HUES6 (cell line): ENCODE measurements around the gene TPRA1.

Source experiments
- H3K27ac ChIP-seq: 2 replicates; pipeline ENCODE4 v1.7.0; 2013; ENCODE audit warnings: low read depth, mild to moderate bottlenecking, low read length, inconsistent platforms
- H3K27me3 ChIP-seq: 2 replicates; pipeline ENCODE4 v1.6.1; 2013; ENCODE audit warnings: low read length; ENCODE audit not compliant: control insufficient read depth, insufficient read depth
- H3K36me3 ChIP-seq: 2 replicates; pipeline ENCODE4 v1.6.1; 2013; ENCODE audit warnings: low read length; ENCODE audit not compliant: control insufficient read depth, insufficient read depth
- H3K4me1 ChIP-seq: 2 replicates; pipeline ENCODE4 v1.6.1; 2013; ENCODE audit warnings: low read length; ENCODE audit not compliant: control insufficient read depth, insufficient read depth
- H3K4me3 ChIP-seq: 2 replicates; pipeline ENCODE4 v1.5.1; 2013; ENCODE audit warnings: low read depth, low read length
- H3K9ac ChIP-seq: one replicate; pipeline ENCODE4 v1.6.1; 2013; ENCODE audit warnings: mild to moderate bottlenecking, low read length
- H3K9me3 ChIP-seq: 2 replicates; pipeline ENCODE4 v1.6.1; 2013; ENCODE audit warnings: low read depth, low read length; ENCODE audit not compliant: control insufficient read depth, insufficient read depth

Gene TPRA1

DNA sequence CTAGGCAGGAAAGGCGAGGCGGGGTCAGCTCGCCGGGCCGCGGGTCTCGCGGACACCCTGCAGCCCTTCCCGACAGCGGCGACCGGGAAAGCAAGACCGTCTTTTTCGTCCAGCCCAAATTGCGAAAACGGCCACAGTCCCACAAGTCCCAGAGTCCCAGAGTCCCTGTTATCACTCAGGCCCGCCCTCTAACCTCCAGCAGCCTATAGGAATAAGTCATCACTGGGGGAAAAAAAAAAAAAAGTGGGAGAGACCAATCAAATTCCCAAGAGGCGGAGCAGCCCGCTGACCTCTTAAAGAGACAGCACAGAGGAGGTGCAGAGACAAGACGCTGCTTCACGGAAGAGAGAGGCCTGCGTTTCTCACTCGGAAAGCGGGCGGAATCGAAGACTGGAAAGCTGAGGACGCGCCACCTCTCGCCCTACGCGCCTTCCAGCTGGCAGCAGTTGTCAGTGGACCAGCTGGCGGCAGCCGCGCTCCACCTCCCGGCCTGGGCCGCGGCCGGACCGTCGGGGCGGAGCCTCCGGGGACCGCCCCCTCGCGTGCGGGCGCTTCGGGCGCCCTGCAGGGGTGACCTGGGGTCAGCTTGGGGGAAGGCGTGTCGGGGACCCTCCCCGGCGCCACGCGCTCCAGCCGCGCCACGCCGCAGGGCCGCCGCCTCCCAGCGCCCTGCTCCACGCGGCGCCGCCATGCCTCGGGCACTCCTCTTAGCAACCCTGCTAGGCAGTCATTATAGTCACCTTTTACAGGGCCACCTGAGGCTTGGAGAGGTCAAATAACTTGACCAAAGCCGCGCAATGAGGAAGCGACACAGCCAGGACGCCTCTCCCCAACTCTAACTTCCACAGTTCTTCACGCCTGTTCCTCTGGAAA is at the start of gene TPRA1:
Gene TPRA1, minus strand, starts transcription at position 141 of the 873 bp plus-strand sequence. CDS start 10,587 bp downstream, outside the sequence.
- Histone ChIP-seq H3K4me3 (peak within 1 kb of the TSS; percentile 79), H3K4me1 (peaks cover 30% of the 10 kb centered on the region), H3K9ac (peak within 1 kb of the TSS; percentile 89), H3K9me3 (no peaks in the 10 kb centered on the region), H3K27me3 (peaks cover 4% of the 10 kb centered on the region; the same call in 1 of the 2 replicates), H3K27ac (peak within 1 kb of the TSS; percentile 67), H3K36me3 (no peaks in the 10 kb centered on the region)

DNA sequence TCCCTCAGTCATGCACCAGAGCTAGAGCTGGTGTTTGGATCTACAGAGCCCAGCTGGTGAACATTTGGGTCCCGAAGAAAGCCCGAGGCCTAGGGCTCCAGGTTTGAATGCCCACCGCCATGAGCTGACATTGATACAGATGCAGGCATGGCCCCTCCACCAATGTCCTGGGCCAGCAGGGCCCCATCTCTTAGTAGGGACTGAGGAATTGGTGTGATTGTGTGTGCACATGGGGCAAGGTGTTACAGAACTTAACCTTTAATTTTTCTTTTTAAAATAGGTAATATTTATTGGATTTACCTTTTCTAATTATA is 49.5 kb upstream of the TPRA1 start:
- Histone ChIP-seq H3K4me3 (no peak overlapping the region), H3K4me1 (0 out of 2 replicates have a peak, but pooled peaks cover 4% of the 10 kb centered on the region), H3K27ac (no peak overlapping the region), H3K9ac (no peak overlapping the region), H3K27me3 (no peaks in the 10 kb centered on the region), H3K36me3 (no peaks in the 10 kb centered on the region), H3K9me3 (no peaks in the 10 kb centered on the region)

DNA sequence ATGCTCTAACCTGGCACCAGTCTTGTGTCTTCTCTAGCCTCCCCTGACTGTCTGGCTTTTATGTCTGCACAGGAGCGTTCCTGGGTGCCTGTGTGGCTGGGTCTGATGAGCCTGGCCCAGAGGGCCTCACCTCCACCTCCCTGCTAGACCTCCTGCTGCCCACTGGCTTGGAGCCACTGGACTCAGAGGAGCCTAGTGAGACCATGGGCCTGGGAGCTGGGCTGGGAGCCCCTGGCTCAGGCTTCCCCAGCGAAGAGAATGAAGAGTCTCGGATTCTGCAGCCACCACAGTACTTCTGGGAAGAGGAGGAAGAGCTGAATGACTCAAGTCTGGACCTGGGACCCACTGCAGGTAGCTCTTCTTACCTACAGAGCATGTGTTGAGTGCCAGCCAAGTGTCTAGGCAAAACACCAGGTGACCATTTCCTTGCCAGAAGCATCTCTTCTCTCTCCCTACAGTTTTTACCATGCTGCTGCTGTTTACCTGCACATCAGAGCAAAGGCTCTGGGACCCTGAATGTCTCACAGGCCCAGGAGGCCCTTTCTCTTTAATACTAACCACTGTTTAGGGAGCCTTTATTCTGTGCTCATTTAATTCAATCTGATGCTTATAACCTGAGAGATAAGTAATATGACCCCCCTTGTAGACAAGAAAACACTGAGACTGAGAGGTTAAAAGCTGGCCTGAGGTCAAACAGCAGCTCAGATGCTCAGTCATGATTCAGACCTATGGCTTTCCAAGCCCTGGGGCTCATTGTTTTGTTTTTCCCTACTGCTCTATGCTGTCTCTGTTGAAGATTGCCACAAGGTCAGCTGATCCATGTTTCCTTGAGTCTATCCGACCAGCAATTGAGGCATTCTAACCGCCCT is 48.9 kb upstream of the TPRA1 start:
- Histone ChIP-seq H3K4me1 (0 out of 2 replicates have a peak, but pooled peaks cover 3% of the 10 kb centered on the region), H3K4me3 (no peak overlapping the region), H3K9me3 (no peaks in the 10 kb centered on the region), H3K27ac (no peak overlapping the region), H3K9ac (no peak overlapping the region), H3K27me3 (no peaks in the 10 kb centered on the region), H3K36me3 (no peaks in the 10 kb centered on the region)

DNA sequence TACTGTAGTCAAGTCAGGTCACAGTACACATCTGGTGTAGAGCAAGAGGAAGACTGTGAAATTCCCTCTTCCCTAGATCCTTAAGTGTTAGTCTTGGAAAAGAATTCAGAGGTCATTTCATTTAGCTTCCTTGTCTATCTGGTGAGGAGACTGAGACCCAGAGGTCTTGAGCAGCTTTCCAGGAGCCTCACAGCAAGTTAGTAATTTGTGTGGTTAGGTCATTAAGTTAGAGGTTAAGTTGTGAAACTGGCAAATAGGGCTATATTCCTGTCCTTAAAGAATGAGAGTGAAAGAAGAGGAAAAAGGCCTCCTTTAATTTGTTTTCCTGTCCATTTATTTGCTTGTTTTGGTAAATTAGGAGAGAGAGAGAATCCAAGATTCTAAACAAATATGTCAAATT is 47.4 kb upstream of the TPRA1 start:
- Histone ChIP-seq H3K9ac (no peak overlapping the region), H3K27ac (no peak overlapping the region), H3K4me3 (no peak overlapping the region), H3K36me3 (no peaks in the 10 kb centered on the region), H3K4me1 (no peaks in the 10 kb centered on the region; the same call in 1 of the 2 replicates), H3K27me3 (no peaks in the 10 kb centered on the region), H3K9me3 (no peaks in the 10 kb centered on the region)

DNA sequence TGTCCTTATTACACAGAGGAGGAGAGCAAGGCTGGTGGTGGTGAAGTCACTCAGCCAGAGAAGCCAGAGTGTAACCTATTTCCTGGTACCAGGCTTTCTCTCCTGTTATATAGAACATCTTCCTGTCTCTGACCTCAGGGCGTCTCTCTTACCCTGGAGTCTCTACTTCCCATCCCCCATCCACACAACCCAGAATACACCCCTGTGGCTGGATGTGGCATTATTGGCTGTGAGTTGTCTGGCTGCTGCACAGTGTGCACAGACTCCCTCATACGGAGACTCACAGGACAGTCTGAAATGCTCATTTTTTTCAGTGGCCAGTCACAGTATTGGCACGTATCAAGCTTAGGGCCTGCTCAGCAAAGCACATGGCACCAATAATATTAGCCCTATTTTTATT is 47.0 kb upstream of the TPRA1 start:
- no peaks in the 10 kb centered on the region; the same call in 1 of the 2 replicates for H3K4me1 ChIP-seq
- H3K36me3 ChIP-seq, result no peaks in the 10 kb centered on the region
- no peak overlapping the region for H3K9ac ChIP-seq
- no peak overlapping the region for H3K4me3 ChIP-seq
- H3K27ac ChIP-seq, result no peak overlapping the region
- H3K9me3 ChIP-seq, result no peaks in the 10 kb centered on the region
- H3K27me3 ChIP-seq, result no peaks in the 10 kb centered on the region

DNA sequence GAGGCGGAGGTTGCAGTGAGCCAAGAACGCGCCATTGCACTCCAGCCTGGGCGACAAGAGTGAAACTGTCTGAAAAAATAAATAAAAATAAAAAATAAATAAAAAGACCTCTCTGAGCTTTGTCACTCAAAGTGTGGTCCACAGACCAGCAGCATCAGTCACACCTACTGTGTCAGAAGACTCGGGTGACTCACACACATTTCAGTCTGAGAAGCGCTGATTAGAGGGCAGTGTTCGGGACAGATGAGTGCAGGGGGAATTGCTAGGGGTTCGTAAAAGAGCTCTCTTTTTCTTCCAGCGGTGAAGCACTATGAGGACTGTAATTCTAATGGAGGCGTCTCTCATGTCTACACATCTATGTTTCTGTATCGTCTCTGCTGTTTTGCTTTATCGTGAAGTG is 44.1 kb upstream of the TPRA1 start:
- Histone ChIP-seq H3K36me3 (no peaks in the 10 kb centered on the region), H3K9ac (no peak overlapping the region), H3K4me1 (peaks cover 5% of the 10 kb centered on the region; the same call in 1 of the 2 replicates), H3K4me3 (no peak overlapping the region), H3K27ac (no peak overlapping the region), H3K27me3 (peaks cover 16% of the 10 kb centered on the region), H3K9me3 (no peaks in the 10 kb centered on the region)

DNA sequence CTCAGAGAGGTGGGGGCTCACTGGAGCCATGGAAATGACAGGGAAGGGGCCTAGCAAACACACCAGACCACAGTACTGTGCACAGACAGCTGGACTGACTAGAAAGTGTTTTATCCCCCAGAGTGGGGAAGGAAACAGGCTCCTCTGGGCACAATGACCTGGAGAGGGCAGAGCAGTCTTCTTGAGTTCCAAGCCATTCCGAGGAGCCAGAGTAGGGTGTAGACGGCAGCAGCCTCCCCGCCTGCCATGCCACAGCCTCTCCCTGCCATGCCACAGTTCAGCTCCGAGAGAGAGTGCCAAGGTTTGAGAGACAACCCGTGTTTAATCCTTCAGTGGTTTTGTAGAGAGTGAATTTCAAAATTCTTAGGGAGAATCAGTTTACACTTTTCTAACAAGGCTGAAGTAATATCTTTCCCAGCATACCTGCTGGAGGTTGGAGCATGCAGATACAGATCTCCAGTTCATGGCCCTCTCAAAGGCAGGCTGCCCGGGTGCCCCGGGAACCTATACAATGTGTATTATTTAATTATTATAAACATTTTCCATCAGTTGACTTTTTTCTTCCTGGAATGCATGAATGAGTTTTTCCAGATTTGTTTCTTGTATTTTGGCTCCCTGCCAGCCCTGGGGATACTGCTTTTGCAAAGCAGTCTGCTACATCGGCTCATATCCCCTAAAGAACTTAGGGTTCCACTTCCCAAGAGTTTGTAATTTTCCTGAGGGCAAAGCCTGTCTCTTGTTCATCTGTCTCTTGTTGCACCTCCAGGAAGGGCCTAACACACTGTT is 41.7 kb upstream of the TPRA1 start:
- peaks cover 7% of the 10 kb centered on the region; the same call in 1 of the 2 replicates for H3K4me1 ChIP-seq
- H3K9ac ChIP-seq, result no peak overlapping the region
- H3K4me3 ChIP-seq, result no peak overlapping the region
- peaks cover 6% of the 10 kb centered on the region; the same call in 1 of the 2 replicates for H3K9me3 ChIP-seq
- no peaks in the 10 kb centered on the region for H3K36me3 ChIP-seq
- H3K27ac ChIP-seq, result no peak overlapping the region
- H3K27me3 ChIP-seq, result peaks cover 35% of the 10 kb centered on the region

DNA sequence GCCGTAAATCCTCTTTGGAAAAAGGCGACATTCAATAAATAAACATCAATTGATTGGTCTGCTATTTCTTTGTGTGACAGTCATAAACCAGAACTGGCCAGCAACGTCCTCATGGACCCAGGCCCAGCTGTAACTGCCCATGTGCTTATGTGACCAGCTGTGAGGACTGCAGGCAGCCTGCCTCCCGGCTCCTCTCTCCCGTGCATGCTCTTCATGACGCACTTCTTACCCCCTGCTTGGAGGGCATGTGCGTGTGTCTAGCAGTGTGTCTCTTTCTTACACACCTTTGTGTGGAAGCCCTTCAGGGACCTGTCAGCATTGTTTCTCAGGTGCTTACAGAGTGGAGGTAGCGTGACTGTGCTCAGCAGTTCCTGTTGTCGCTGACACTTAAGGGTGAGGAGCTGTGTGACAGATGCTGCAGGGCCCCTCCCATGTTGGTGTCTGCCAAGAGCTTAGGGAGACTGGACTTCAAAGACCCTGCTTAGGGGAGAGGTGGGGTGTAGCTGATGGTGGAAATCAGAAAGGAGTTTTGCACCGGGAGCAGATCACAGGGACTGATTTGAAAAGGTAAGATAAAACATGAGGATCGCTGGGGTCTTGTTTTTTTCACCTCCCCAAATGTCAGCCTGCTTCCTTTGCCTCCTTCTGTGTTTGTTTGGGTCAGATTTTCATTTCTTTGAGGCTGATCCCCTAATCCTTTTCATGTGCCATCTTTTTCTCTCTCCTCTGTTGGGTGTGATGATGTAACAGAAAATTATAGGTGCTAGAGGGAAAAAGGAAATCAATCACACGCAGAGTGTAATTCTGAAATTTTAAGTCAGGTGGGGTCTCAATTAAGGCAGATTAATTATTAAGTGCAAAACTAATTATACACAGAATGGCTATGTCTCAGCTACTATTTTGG is 40.5 kb upstream of the TPRA1 start:
- Histone ChIP-seq H3K9me3 (peaks cover 6% of the 10 kb centered on the region; the same call in 1 of the 2 replicates), H3K9ac (no peak overlapping the region), H3K4me1 (peaks cover 7% of the 10 kb centered on the region; the same call in 1 of the 2 replicates), H3K27ac (no peak overlapping the region), H3K36me3 (no peaks in the 10 kb centered on the region), H3K27me3 (peaks cover 47% of the 10 kb centered on the region), H3K4me3 (no peak overlapping the region)

DNA sequence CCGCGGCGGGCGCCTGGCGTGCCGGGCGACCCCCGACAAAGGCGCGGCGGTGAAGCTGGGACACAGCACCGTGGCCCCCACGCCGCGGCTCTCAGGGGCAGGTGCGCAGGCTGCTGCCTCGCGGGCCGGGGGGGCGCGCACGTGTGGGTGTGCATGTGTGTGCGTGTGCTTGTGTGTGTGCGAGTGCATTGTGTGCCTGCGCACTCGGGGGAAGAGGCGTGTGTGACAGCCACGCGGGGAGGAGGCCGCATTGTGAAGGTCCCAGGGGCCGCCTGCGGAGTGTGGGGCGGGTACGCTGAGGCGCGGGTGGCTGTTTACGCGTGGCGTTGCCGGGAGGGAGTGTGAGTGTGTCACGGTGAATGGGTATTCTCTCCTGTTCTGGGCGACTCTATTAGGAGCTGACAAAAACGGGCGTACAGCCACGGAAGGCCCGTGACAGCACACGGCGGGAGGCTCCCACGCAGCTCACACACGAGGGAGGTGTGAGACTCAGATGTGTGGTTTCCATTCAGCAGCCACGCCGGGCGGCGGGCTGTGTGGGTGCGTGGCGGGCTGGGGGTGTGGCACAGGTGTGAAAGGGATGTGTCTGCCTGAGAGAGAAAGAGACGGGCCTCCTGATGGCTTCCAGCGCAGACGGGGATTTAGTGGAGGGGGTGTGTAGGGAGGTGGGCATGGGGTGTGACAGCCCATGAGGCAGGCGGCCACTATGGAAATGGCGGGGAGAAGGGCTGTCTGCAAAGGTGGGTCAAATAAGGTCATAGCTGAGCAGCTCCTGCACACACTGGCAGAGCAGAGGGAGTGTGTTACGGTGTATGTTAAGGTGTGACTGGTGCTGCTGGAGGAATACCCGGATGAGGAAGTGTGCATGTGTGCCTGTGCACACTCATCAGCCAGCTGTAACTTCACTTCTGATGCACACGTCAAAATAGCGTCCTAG is 39.2 kb upstream of the TPRA1 start:
- Histone ChIP-seq H3K36me3 (no peaks in the 10 kb centered on the region), H3K27ac (no peak overlapping the region), H3K9me3 (peaks cover 6% of the 10 kb centered on the region; the same call in 1 of the 2 replicates), H3K4me1 (peaks cover 7% of the 10 kb centered on the region; the same call in 1 of the 2 replicates), H3K9ac (no peak overlapping the region), H3K4me3 (peak overlapping the region; percentile 72), H3K27me3 (peaks cover 50% of the 10 kb centered on the region)
